OCI-LY3 (cell line): Measurements from ENCODE around the gene GOLGA6L10.
"Not testable (repeated sequence)": the region's sequence is repeated elsewhere in the genome, so short reads cannot be mapped to it uniquely, and the experiment has no call there.

Experiments used
- CTCF ChIP-seq: fragments of 200-600, 300-600 bp; sonication (generic); IDR thresholded peaks from 2 replicates; pipeline ENCODE4 v1.5.1; 2014; ENCODE audit warnings: antibody characterized with exemption, low read length, low read depth
- EZH2phosphoT487 ChIP-seq: fragments of 200-600 bp; shearing (Covaris generic); IDR thresholded peaks from 2 replicates; pipeline ENCODE4 v1.6.1; 2018; ENCODE audit warnings: antibody characterized with exemption, mixed run types, low read depth

GRCh38 chr15:82318281-82318680, 31.0 kb downstream of the GOLGA6L10 start:
- TF ChIP-seq CTCF, EZH2phosphoT487: not testable (repeated sequence)
